OCI-LY7 (cell line): Measurements from ENCODE around the gene PTGER3. TPM values are rescaled to one million over a fixed set of nuclear protein-coding genes. Genes with fewer than 3 reads are reported as not detected.

Source experiments
- BruUV-seq: library from RNA; stranded (reverse); fragments of 400-500 nt; replicated peaks from 2 replicates; lab custom pipeline; 2021; lab: Mats Ljungman, UMichigan
- CTCF ChIA-PET: fragments of 300-600 bp; sonication (Branson Sonifier 250); formaldehyde crosslinking; loops from one replicate; lab custom pipeline; 2022; ENCODE audit warnings: antibody characterized with exemption; ENCODE audit not compliant: unreplicated experiment; lab: Charles Lee
- POLR2A ChIA-PET: fragments of 300-600 bp; sonication (Branson Sonifier 250); formaldehyde crosslinking; loops from one replicate; lab custom pipeline; 2022; ENCODE audit warnings: antibody characterized with exemption; lab: Charles Lee
- DNase-seq: peaks from one replicate; pipeline ENCODE4 v3.0.0-alpha.2; 2015; ENCODE audit warnings: low spot score
- H2AFZ ChIP-seq: fragments of 200-600 bp; sonication (generic), shearing (Covaris generic); 2 replicates; pipeline ENCODE4 v1.6.1; 2014; ENCODE audit warnings: mild to moderate bottlenecking, antibody characterized with exemption, low read length, moderate library complexity
- H3K27ac ChIP-seq: fragments of 200-600 bp; sonication (generic); 2 replicates; pipeline ENCODE4 v1.5.1; 2014; ENCODE audit warnings: mixed run types, low read depth, mild to moderate bottlenecking, moderate library complexity, low read length, inconsistent platforms; ENCODE audit not compliant: poor library complexity, severe bottlenecking
- H3K36me3 ChIP-seq: fragments of 200-600 bp; sonication (generic); 2 replicates; pipeline ENCODE4 v1.6.1; 2014; ENCODE audit warnings: mild to moderate bottlenecking, antibody characterized with exemption, low read length, moderate library complexity, mixed read lengths; ENCODE audit not compliant: insufficient read depth
- H3K4me1 ChIP-seq: fragments of 200-600 bp; sonication (generic); 2 replicates; pipeline ENCODE4 v1.5.1; 2014; ENCODE audit warnings: mild to moderate bottlenecking, low read length; ENCODE audit not compliant: insufficient read depth, poor library complexity, severe bottlenecking
- H3K4me2 ChIP-seq: fragments of 200-600 bp; sonication (generic); 2 replicates; pipeline ENCODE4 v1.6.1; 2014; ENCODE audit warnings: mild to moderate bottlenecking, low read length
- H3K4me3 ChIP-seq: fragments of 200-600 bp; sonication (generic); 2 replicates; pipeline ENCODE4 v1.5.1; 2014; ENCODE audit warnings: mild to moderate bottlenecking, low read depth, low read length; ENCODE audit not compliant: poor library complexity, severe bottlenecking
- H3K79me2 ChIP-seq: fragments of 200-600 bp; sonication (generic); 2 replicates; pipeline ENCODE4 v1.6.1; 2016; ENCODE audit warnings: low read depth, mild to moderate bottlenecking, low read length, moderate library complexity, mixed read lengths; ENCODE audit not compliant: insufficient read depth
- H3K9me2 ChIP-seq: fragments of 200-600 bp; sonication (generic); 2 replicates; pipeline ENCODE4 v1.6.1; 2016; ENCODE audit warnings: mild to moderate bottlenecking, low read length, mixed read lengths; ENCODE audit not compliant: insufficient read depth
- H3K9me3 ChIP-seq: fragments of 200-600 bp; sonication (generic); 2 replicates; pipeline ENCODE4 v1.6.1; 2014; ENCODE audit warnings: mild to moderate bottlenecking, mixed run types, low read length, mixed read lengths
- H4K20me1 ChIP-seq: fragments of 200-600 bp; sonication (generic); 2 replicates; pipeline ENCODE4 v1.6.1; 2014; ENCODE audit warnings: mild to moderate bottlenecking, antibody characterized with exemption, low read length, moderate library complexity, mixed read lengths; ENCODE audit not compliant: insufficient read depth
- EZH2phosphoT487 ChIP-seq: fragments of 200-600 bp; sonication (generic); IDR thresholded peaks from 2 replicates; pipeline ENCODE4 v1.6.1; 2018; ENCODE audit warnings: low read depth, borderline replicate concordance, mild to moderate bottlenecking, mixed run types, antibody characterized with exemption, low read length, moderate library complexity, mixed read lengths
- intact Hi-C: fragments of 100-400 bp; cut with micrococcal nuclease; formaldehyde crosslinking; loops from one replicate; pipeline ENCODE4 v1.10.0; 2022; ENCODE audit not compliant: unreplicated experiment
- total RNA-seq, 2 experiments: library from RNA; depleted of rRNA in 1 of 2; stranded (reverse); fragments of >200 nt in 1 of 2; shearing (Covaris generic) in 1 of 2; gene quantifications; 2 replicates each; pipeline ENCODE4 v1.2.3, GENCODE V29; 2014 to 2022
- TF ChIP-seq, protein P1 (sequence below): fragments of 200-600 bp; sonication (generic); conservative IDR thresholded peaks from 2 replicates; pipeline ENCODE4 v1.5.1; 2014; ENCODE audit warnings: mild to moderate bottlenecking, antibody characterized with exemption, low read length, moderate library complexity, mixed read lengths

Gene PTGER3
- total RNA-seq, 2 experiments from 2014 or later: 0.13 TPM; not detected in 1

- BruUV-seq: no TSS peak
- Histone ChIP-seq H3K36me3 (no peaks in the 10 kb centered on the region), H3K4me3 (no peak overlapping the region), H3K4me1 (peaks cover 41% of the 10 kb centered on the region), H4K20me1 (no peaks in the 10 kb centered on the region), H3K79me2 (no peaks in the 10 kb centered on the region), H3K4me2 (peak overlapping the region; percentile 70), H3K9me3 (no peaks in the 10 kb centered on the region), H3K27ac (no peak overlapping the region), H3K9me2 (no peaks in the 10 kb centered on the region), H2AFZ (peak overlapping the region; percentile 75; the same call in 1 of the 2 replicates)
- no peak for TF ChIP-seq EZH2phosphoT487
- TF ChIP-seq, protein P1, sequence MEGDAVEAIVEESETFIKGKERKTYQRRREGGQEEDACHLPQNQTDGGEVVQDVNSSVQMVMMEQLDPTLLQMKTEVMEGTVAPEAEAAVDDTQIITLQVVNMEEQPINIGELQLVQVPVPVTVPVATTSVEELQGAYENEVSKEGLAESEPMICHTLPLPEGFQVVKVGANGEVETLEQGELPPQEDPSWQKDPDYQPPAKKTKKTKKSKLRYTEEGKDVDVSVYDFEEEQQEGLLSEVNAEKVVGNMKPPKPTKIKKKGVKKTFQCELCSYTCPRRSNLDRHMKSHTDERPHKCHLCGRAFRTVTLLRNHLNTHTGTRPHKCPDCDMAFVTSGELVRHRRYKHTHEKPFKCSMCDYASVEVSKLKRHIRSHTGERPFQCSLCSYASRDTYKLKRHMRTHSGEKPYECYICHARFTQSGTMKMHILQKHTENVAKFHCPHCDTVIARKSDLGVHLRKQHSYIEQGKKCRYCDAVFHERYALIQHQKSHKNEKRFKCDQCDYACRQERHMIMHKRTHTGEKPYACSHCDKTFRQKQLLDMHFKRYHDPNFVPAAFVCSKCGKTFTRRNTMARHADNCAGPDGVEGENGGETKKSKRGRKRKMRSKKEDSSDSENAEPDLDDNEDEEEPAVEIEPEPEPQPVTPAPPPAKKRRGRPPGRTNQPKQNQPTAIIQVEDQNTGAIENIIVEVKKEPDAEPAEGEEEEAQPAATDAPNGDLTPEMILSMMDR: no peak
- intact Hi-C loops: loop anchor here (2.0 kb wide), 1 partner anchor 87 kb away; the partner anchor contains the start of gene ZRANB2
- POLR2A ChIA-PET: interaction anchor here (0.8 to 3.9 kb wide), 3 partner anchors 9 to 87 kb away, joined by 3 to 30 read pairs (median 5); partner anchors contain the start of gene ZRANB2
- peak; percentile 22 for DNase-seq
- CTCF ChIA-PET: no interaction called here
These were observed 53.8 kb downstream of the PTGER3 start for GRCh38 chr1:70993798-70994197.

DNA sequence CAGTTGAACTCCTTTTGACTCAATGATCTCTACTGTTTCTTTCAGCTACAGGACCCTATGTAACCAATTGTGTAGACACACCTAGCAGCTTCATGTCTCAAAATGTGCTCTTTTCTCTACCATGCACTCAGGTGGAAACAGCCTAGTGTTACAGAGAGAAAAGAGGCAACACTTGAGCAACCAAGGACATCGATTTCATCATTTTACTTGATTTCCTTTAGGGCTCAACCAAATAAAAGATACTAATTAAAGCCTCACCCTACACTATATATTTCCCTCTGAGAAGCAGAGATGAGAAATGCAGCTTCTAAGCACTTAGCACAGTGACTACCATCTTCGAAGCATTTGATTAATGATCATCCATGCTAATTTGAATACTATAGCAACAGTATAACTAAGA lies 55.1 kb downstream of the PTGER3 start:
- POLR2A ChIA-PET: interaction anchor here (1.1 to 3.9 kb wide), 5 partner anchors 8 to 26 kb away, joined by 3 to 30 read pairs (median 3); no protein-coding TSS in a partner anchor
- no peak for TF ChIP-seq EZH2phosphoT487
- TF ChIP-seq, protein P1: no peak
- BruUV-seq: no TSS peak

More for the DNA sequence above, 55.1 kb downstream of the PTGER3 start:
- no peaks in the 10 kb centered on the region for H3K9me2 ChIP-seq
- peak overlapping the region; percentile 70 for H3K4me2 ChIP-seq
- H3K79me2 ChIP-seq: no peaks in the 10 kb centered on the region
- H4K20me1 ChIP-seq: no peaks in the 10 kb centered on the region
- peak overlapping the region; percentile 27 for H3K4me3 ChIP-seq
- peak overlapping the region; percentile 75 for H2AFZ ChIP-seq
- CTCF ChIA-PET: interaction anchor here (0.6 to 1.1 kb wide), 2 partner anchors 10 to 402 kb away, joined by 3 read pairs; no protein-coding TSS in a partner anchor
- peak; percentile 87 for DNase-seq
- H3K4me1 ChIP-seq: peaks cover 41% of the 10 kb centered on the region
- no peaks in the 10 kb centered on the region for H3K36me3 ChIP-seq
- no peaks in the 10 kb centered on the region for H3K9me3 ChIP-seq
- intact Hi-C loops: loop anchor here (2.0 kb wide), 1 partner anchor 88 kb away; the partner anchor contains the start of gene ZRANB2
- peak overlapping the region; percentile 64 for H3K27ac ChIP-seq
